HepG2 (cell line): ENCODE results near the gene ATOH7. TPM values are rescaled to one million over a fixed set of nuclear protein-coding genes. Genes with fewer than 3 reads are reported as not detected.
A peak's percentile ranks its signal among the peaks of the same experiment; 100 is the strongest.

Experiments
- ATAC-seq: fragments of 200-7000 bp; cut with Tn5 transposase; 3 replicates; pipeline ENCODE4 v1.9.1; 2020; ENCODE audit warnings: mild to moderate bottlenecking, moderate library complexity
- BruUV-seq: library from RNA; stranded (reverse); fragments of 400-500 nt; replicated peaks from 2 replicates; lab custom pipeline; 2021; lab: Mats Ljungman, UMichigan
- CTCF ChIA-PET: fragments of 300-600 bp; formaldehyde crosslinking; extraction: SDS; loops from one replicate; lab custom pipeline; 2021; ENCODE audit warnings: low total read pairs, inconsistent platforms, low intra/inter-chr PET ratio; lab: Yijun Ruan, JAX
- POLR2A ChIA-PET: fragments of 350-600 bp; sonication (Branson Sonifier 250); formaldehyde crosslinking; loops from one replicate; lab custom pipeline; 2020; ENCODE audit warnings: antibody characterized with exemption, inconsistent platforms; lab: Yijun Ruan, JAX
- DNase-seq: peaks from one replicate; pipeline ENCODE4 v3.0.0-alpha.2; 2015; ENCODE audit warnings: low spot score
- FAIRE-seq: peaks from 3 replicates; lab custom pipeline; 2011; peaks lifted over from hg19 to GRCh38; lab: Jason Lieb, UNC
- H2AFZ ChIP-seq: one replicate; pipeline ENCODE4 v1.6.1; 2011; ENCODE audit warnings: low read length, inconsistent platforms
- H3K27ac ChIP-seq: fragments of 300-600 bp; 3 replicates; pipeline ENCODE4 v1.8.0; 2011; ENCODE audit warnings: mixed run types, mild to moderate bottlenecking, mixed read lengths, low read length, inconsistent platforms; ENCODE audit not compliant: insufficient read depth; ENCODE audit errors: extremely low read length
- H3K27me3 ChIP-seq, 2 experiments: fragments of 200-600 bp in 1 of 2; 2 replicates in 1 of 2; 3 replicates in 1 of 2; pipeline versions ENCODE4 v1.6.0 to v1.8.0; 2011; ENCODE audit warnings: low read length in 2 of 2, mild to moderate bottlenecking in 2 of 2, moderate library complexity in 2 of 2, inconsistent platforms in 1 of 2; ENCODE audit not compliant: insufficient read depth in 2 of 2, control insufficient read depth in 1 of 2
- H3K36me3 ChIP-seq, 2 experiments: fragments of 200-600 bp in 1 of 2; replicated peaks in 1 of 2; 2 replicates in 1 of 2; 3 replicates in 1 of 2; pipeline versions ENCODE4 v1.5.1 to v1.8.0; 2011; ENCODE audit warnings: low read length in 2 of 2, inconsistent platforms in 1 of 2; ENCODE audit not compliant: insufficient read depth in 2 of 2, control insufficient read depth in 1 of 2
- H3K4me1 ChIP-seq: 2 replicates; pipeline ENCODE4 v1.5.1; 2012; ENCODE audit warnings: low read length, inconsistent platforms; ENCODE audit not compliant: insufficient read depth
- H3K4me2 ChIP-seq: 2 replicates; pipeline ENCODE4 v1.6.0; 2011; ENCODE audit warnings: low read depth, low read length, inconsistent platforms
- H3K4me3 ChIP-seq, 3 experiments: fragments of 200-600 bp in 1 of 3; sonication (generic), shearing (Covaris generic) in 1 of 3; replicated peaks in 1 of 3; 2 replicates each; pipeline ENCODE4 v1.5.1; 2011 to 2016; ENCODE audit warnings: low read length in 3 of 3, inconsistent platforms in 2 of 3, low read depth in 2 of 3, mild to moderate bottlenecking in 2 of 3, control low read depth in 1 of 3, mixed read lengths in 1 of 3; ENCODE audit not compliant: insufficient read depth in 1 of 3
- H3K79me2 ChIP-seq: one replicate; pipeline ENCODE4 v1.6.1; 2011; ENCODE audit warnings: low read length, inconsistent platforms; ENCODE audit not compliant: insufficient read depth
- H3K9ac ChIP-seq: 2 replicates; pipeline ENCODE4 v1.6.0; 2011; ENCODE audit warnings: mild to moderate bottlenecking, low read depth, low read length, inconsistent platforms; ENCODE audit not compliant: insufficient read depth
- H3K9me3 ChIP-seq: 2 replicates; pipeline ENCODE4 v1.5.1; 2012; ENCODE audit warnings: mild to moderate bottlenecking, low read length
- H4K20me1 ChIP-seq: 2 replicates; pipeline ENCODE4 v1.6.0; 2011; ENCODE audit warnings: inconsistent platforms, mild to moderate bottlenecking, low read length, moderate library complexity; ENCODE audit not compliant: insufficient read depth
- FOXM1 ChIP-seq: sonication (generic); formaldehyde crosslinking; IDR thresholded peaks from 2 replicates; pipeline ENCODE4 v1.5.0; 2020; ENCODE audit warnings: missing genetic modification reagents
- MAFF ChIP-seq: IDR thresholded peaks from 2 replicates; pipeline ENCODE4 v1.6.1; 2011; ENCODE audit warnings: low read depth, low read length, improper control_type of control experiment
- MAFK ChIP-seq, 2 experiments: IDR thresholded peaks in 1 of 2; conservative IDR thresholded peaks in 1 of 2; 2 replicates each; pipeline ENCODE4 v1.6.1; 2011; ENCODE audit warnings: improper control_type of control experiment in 2 of 2, low read length in 2 of 2
- PITX1 ChIP-seq: sonication (generic); formaldehyde crosslinking; IDR thresholded peaks from 2 replicates; pipeline ENCODE4 v1.5.1; 2020; ENCODE audit warnings: mild to moderate bottlenecking, missing genetic modification reagents
- ZNF724P ChIP-seq: sonication (generic); formaldehyde crosslinking; IDR thresholded peaks from 2 replicates; pipeline ENCODE4 v1.8.0; 2022; ENCODE audit warnings: missing genetic modification reagents, borderline replicate concordance
- WGBS: methylation state at CpG from one replicate; pipeline ENCODE4 v1.1.6; 2017; ENCODE audit warnings: low lambda C conversion rate; 5-methylcytosine and 5-hydroxymethylcytosine counted together
- in situ Hi-C: cut with HindIII; loops from 2 replicates; pipeline ENCODE4 v1.10.0; 2017; ENCODE audit warnings: low pct_unique_long_range_greater_than_20kb; ENCODE audit not compliant: extremely low pct_ligation_motif_present
- intact Hi-C: fragments of 100-400 bp; cut with micrococcal nuclease; formaldehyde crosslinking; loops from one replicate; pipeline ENCODE4 v1.10.0; 2022; ENCODE audit not compliant: unreplicated experiment
- polyA plus RNA-seq, 8 experiments: library from polyadenylated mRNA; depleted of rRNA in 3 of 8; stranded (reverse) in 7 of 8; unstranded in 1 of 8; fragments of >200 nt; fragmentation: Illumina TruSeq in 4 of 8; extraction: Trizol in 4 of 8; gene quantifications; 2 replicates each; pipeline versions ENCODE4 v1.2.1 to v1.2.3, GENCODE V29; 2011 to 2016; ENCODE audit warnings: low read depth in 4 of 8, missing spikeins in 1 of 8, mixed read lengths in 1 of 8; ENCODE audit not compliant: insufficient read depth in 1 of 8
- total RNA-seq, 5 experiments: library from RNA; depleted of rRNA; stranded (reverse); fragments of >200 nt; fragmentation: Illumina TruSeq; extraction: Trizol; gene quantifications; 2 replicates each; pipeline ENCODE4 v1.2.3, GENCODE V29; 2016; ENCODE audit warnings: low read depth in 1 of 5
- TF ChIP-seq, protein P1 (sequence below): sonication (generic); IDR thresholded peaks from 2 replicates; pipeline ENCODE4 v1.6.1; 2016; ENCODE audit warnings: low read depth, borderline replicate concordance
- TF ChIP-seq, protein P2 (sequence below): fragments of 450-650 bp; IDR thresholded peaks from 2 replicates; pipeline ENCODE4 v1.6.1; 2016

The ATOH7 gene
- total and polyA plus RNA-seq, 2 of the 13 experiments (the other 11 are each of a cell fraction or from before 2014, with no cell fraction given), result 0.07 to 0.11 TPM

DNA sequence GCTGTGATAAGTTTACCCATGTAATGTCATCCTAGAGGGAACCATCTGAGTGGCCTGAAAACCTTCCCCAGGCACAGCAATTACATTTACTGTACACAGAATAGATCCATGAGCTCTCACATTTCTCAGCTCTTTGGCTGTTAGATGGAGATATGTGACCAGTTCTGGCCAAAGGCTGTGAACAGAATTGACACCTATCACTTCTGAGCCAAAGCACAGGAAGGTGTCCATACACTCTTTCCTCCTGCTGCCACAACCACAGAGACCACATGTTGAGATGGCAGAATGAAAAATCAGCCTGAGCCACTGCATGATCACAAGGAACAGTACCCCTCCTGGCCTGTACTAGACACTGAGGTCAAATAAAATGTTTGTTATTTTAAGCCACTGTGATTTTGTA, 44.3 kb upstream of the ATOH7 start (continued):
- TF ChIP-seq, protein P1, sequence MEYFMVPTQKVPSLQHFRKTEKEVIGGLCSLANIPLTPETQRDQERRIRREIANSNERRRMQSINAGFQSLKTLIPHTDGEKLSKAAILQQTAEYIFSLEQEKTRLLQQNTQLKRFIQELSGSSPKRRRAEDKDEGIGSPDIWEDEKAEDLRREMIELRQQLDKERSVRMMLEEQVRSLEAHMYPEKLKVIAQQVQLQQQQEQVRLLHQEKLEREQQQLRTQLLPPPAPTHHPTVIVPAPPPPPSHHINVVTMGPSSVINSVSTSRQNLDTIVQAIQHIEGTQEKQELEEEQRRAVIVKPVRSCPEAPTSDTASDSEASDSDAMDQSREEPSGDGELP, result no peak
- TF ChIP-seq PITX1 (CRISPR knock-in tag), result no peak
- TF ChIP-seq, all 625 proteins: peak for 0

DNA sequence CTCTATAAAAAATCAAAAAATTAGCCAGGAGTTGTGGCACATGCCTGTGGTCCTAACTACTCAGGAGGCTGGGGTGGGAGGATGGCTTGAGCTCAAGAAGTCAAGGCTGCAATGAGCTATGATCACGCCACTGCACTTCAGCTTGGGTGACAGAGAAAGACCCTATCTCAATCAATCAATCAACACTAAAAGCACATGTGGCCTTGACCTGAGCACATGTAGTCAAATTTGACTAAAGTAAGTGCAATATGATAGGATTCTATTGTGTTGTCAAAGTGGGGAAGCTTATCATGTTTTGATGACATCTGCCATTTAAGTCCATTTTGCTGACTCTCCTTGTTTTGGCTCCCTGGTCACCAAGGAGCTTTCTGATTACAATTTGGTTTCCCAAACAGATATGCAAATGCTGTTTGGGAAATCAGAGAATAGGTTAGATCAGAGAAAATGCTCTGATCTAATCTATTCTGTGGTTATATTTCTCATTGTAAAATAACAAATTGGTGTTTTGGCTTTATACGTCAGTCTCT, 43.8 kb upstream of the ATOH7 start:
- ATAC-seq (no peak), FAIRE-seq (no peak), DNase-seq (no peak)
- TF ChIP-seq ZNF724P (CRISPR knock-in tag) (no peak), MAFF (peak; percentile 55), MAFK (conservative IDR thresholded peaks at IDR 0.05 in 1 of 2, IDR thresholded peaks at IDR 0.05 in 1 of 2; ENCODE audit: low read length in 2 of 2) (peak; percentile 21 to 58; a peak in 2 of 4 replicates), FOXM1 (CRISPR knock-in tag) (no peak)
- TF ChIP-seq, protein P2, sequence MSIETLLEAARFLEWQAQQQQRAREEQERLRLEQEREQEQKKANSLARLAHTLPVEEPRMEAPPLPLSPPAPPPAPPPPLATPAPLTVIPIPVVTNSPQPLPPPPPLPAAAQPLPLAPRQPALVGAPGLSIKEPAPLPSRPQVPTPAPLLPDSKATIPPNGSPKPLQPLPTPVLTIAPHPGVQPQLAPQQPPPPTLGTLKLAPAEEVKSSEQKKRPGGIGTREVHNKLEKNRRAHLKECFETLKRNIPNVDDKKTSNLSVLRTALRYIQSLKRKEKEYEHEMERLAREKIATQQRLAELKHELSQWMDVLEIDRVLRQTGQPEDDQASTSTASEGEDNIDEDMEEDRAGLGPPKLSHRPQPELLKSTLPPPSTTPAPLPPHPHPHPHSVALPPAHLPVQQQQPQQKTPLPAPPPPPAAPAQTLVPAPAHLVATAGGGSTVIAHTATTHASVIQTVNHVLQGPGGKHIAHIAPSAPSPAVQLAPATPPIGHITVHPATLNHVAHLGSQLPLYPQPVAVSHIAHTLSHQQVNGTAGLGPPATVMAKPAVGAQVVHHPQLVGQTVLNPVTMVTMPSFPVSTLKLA, result peak; percentile 100
- Histone ChIP-seq H3K4me1 (no peaks in the 10 kb centered on the region), H3K36me3 (no peaks in the 10 kb centered on the region), H3K4me2 (no peak overlapping the region), H3K9me3 (peaks cover 14% of the 10 kb centered on the region), H2AFZ (no peak overlapping the region), H3K79me2 (no peaks in the 10 kb centered on the region), H3K4me3 (no peak overlapping the region), H3K9ac (no peak overlapping the region), H4K20me1 (no peaks in the 10 kb centered on the region), H3K27ac (no peak overlapping the region), H3K27me3 (no peaks in the 10 kb centered on the region)
- no TSS peak for BruUV-seq
- ChIA-PET POLR2A (no interaction called here), CTCF (no interaction called here)
- 72% methylated on average over 2 of the region's 2 CpGs for WGBS
- intact Hi-C loops (no loop called here), in situ Hi-C loops (no loop called here)
